IPS-NIHi7 (cell line): ENCODE measurements around the gene LGALS9C.
"Not testable (repeated sequence)": the region's sequence is repeated elsewhere in the genome, so short reads cannot be mapped to it uniquely, and the experiment has no call there.

Source experiments
- DNase-seq: peaks from one replicate; pipeline ENCODE4 v3.0.0; 2012; ENCODE audit warnings: mixed read lengths; ENCODE audit errors: extremely low spot score

The LGALS9C gene

GRCh38 chr17:18476508-18477308 is at the start of gene LGALS9C:
Gene LGALS9C (plus strand): TSS chr17:18476789. CDS start chr17:18476855, 66 bp downstream.
- DNase-seq: peak; percentile 1

GRCh38 chr17:18432206-18432605 is 44.4 kb upstream of the LGALS9C start:
- not testable (repeated sequence) for DNase-seq

- not testable (repeated sequence) for DNase-seq
These were observed 37.1 kb upstream of the LGALS9C start for GRCh38 chr17:18439465-18439870.

GRCh38 chr17:18442093-18442492 is 34.5 kb upstream of the LGALS9C start:
- not testable (repeated sequence) for DNase-seq

GRCh38 chr17:18442532-18442931 is 34.1 kb upstream of the LGALS9C start:
- not testable (repeated sequence) for DNase-seq

GRCh38 chr17:18447476-18448205 is 28.9 kb upstream of the LGALS9C start:
- not testable (repeated sequence) for DNase-seq

GRCh38 chr17:18448311-18448710 is 28.3 kb upstream of the LGALS9C start:
- DNase-seq: not testable (repeated sequence)

- DNase-seq: not testable (repeated sequence)
These were observed 26.8 kb upstream of the LGALS9C start for GRCh38 chr17:18449833-18450232.

- DNase-seq: not testable (repeated sequence)
These were observed 25.6 kb upstream of the LGALS9C start for GRCh38 chr17:18450998-18451397.

GRCh38 chr17:18451969-18452368 is 24.6 kb upstream of the LGALS9C start:
- DNase-seq: not testable (repeated sequence)

- peak; percentile 6 for DNase-seq
These were observed 17.6 kb upstream of the LGALS9C start for GRCh38 chr17:18459035-18459434.

GRCh38 chr17:18463831-18464502 is 12.6 kb upstream of the LGALS9C start:
- not testable (repeated sequence) for DNase-seq

GRCh38 chr17:18466250-18466983 is 10.2 kb upstream of the LGALS9C start:
- DNase-seq: not testable (repeated sequence)

GRCh38 chr17:18467001-18467400 is 9.6 kb upstream of the LGALS9C start:
- not testable (repeated sequence) for DNase-seq

GRCh38 chr17:18468472-18469171 is 8.0 kb upstream of the LGALS9C start:
- DNase-seq: not testable (repeated sequence)

GRCh38 chr17:18469837-18470236 is 6.8 kb upstream of the LGALS9C start:
- not testable (repeated sequence) for DNase-seq

- DNase-seq: not testable (repeated sequence)
These were observed 6.2 kb upstream of the LGALS9C start for GRCh38 chr17:18470345-18470930.

GRCh38 chr17:18473967-18474366 is 2.6 kb upstream of the LGALS9C start:
- DNase-seq: not testable (repeated sequence)

GRCh38 chr17:18474754-18475153 is 1.8 kb upstream of the LGALS9C start:
- DNase-seq: not testable (repeated sequence)

GRCh38 chr17:18477367-18477766 is 778 bp downstream of the LGALS9C start:
- DNase-seq: not testable (repeated sequence)
